GM12864 (cell line): ENCODE data around the gene WDFY4.
A peak's percentile ranks its signal among the peaks of the same experiment; 100 is the strongest.

Experiments
- DNase-seq: peaks from one replicate; pipeline ENCODE4 v3.0.0-alpha.2; 2011; ENCODE audit warnings: low read depth
- H3K4me3 ChIP-seq: 2 replicates; pipeline ENCODE4 v1.5.1; 2011; ENCODE audit warnings: mild to moderate bottlenecking, low read depth, low read length, control low read depth
- TF ChIP-seq, protein P1 (sequence below): IDR thresholded peaks from 2 replicates; pipeline ENCODE4 v1.5.1; 2011; ENCODE audit warnings: low read depth, mild to moderate bottlenecking, moderate library complexity, low read length, control low read depth, inconsistent platforms; ENCODE audit errors: missing control alignments

Gene WDFY4

GRCh38 chr10:48655411-48656240 lies 29.0 kb upstream of the WDFY4 start:
- DNase-seq = no peak
- TF ChIP-seq, protein P1, sequence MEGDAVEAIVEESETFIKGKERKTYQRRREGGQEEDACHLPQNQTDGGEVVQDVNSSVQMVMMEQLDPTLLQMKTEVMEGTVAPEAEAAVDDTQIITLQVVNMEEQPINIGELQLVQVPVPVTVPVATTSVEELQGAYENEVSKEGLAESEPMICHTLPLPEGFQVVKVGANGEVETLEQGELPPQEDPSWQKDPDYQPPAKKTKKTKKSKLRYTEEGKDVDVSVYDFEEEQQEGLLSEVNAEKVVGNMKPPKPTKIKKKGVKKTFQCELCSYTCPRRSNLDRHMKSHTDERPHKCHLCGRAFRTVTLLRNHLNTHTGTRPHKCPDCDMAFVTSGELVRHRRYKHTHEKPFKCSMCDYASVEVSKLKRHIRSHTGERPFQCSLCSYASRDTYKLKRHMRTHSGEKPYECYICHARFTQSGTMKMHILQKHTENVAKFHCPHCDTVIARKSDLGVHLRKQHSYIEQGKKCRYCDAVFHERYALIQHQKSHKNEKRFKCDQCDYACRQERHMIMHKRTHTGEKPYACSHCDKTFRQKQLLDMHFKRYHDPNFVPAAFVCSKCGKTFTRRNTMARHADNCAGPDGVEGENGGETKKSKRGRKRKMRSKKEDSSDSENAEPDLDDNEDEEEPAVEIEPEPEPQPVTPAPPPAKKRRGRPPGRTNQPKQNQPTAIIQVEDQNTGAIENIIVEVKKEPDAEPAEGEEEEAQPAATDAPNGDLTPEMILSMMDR = no peak
- H3K4me3 ChIP-seq = peak overlapping the region; percentile 51

- peak overlapping the region; percentile 53 for H3K4me3 ChIP-seq
- DNase-seq = peak; percentile 65
- TF ChIP-seq, protein P1 = peak; percentile 97
These were observed 28.3 kb upstream of the WDFY4 start for GRCh38 chr10:48656241-48656913.

DNA sequence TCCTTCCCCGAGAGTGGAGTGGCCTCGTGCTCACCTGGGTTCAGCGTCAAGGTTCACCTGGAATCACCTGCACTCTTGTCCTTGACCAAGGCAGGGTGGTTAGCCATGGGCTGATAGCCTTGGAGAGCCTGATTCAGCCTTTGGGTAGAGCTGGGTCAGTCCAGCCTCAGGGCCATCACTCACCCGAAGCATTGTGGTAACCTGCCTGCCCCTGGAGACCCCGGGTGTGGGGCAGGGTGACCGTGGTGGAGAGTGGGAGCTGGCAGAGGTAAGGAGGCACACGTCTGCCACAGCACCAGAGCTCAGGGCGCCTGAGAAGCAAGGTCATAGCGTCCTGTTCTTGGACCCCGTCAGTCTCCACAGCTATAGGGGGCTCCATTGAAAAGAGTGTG lies 27.8 kb upstream of the WDFY4 start:
- TF ChIP-seq, protein P1 = no peak
- peak overlapping the region; percentile 53 for H3K4me3 ChIP-seq
- no peak for DNase-seq

DNA sequence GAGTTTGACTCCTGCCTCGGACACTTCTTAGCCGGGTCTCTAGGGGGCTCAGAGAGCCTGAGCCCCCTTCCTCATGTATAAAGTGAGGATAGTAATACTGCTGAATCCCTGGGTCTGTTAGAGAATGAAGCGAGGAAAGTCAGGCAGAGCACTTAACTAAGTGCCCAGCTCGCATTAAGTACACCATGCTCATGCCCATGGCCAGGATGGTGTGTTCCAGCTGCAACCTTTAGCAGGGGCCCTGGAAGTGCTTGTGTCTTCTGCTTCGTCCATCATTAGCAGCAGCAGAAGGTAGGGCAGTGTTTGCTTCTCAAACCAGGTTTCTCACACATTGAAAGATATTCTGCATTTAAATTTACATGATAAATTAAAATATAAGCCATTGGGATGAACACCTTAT lies 27.3 kb upstream of the WDFY4 start:
- no peak overlapping the region for H3K4me3 ChIP-seq
- DNase-seq = no peak
- TF ChIP-seq, protein P1 = no peak

- TF ChIP-seq, protein P1 = peak; percentile 90
- DNase-seq = no peak
- H3K4me3 ChIP-seq = no peak overlapping the region
These were observed 26.3 kb upstream of the WDFY4 start for GRCh38 chr10:48658243-48658974.

- no peak overlapping the region for H3K4me3 ChIP-seq
- no peak for DNase-seq
- TF ChIP-seq, protein P1 = no peak
These were observed 25.8 kb upstream of the WDFY4 start for GRCh38 chr10:48658975-48659269.
